Measurements from ENCODE around the gene ZNF724.
"Not testable (repeated sequence)": the region's sequence is repeated elsewhere in the genome, so short reads cannot be mapped to it uniquely, and the experiment has no call there.

GRCh38 chr19:23285326-23285725 lies 35.1 kb upstream of the ZNF724 start:
- not testable (repeated sequence) for TF ChIP-seq CREBL2 (CRISPR knock-in tag; IDR thresholded peaks at IDR 0.05; ENCODE audit: borderline replicate concordance); RAD51 (IDR thresholded peaks at IDR 0.05; ENCODE audit: borderline replicate concordance); POLR2A (IDR thresholded peaks at IDR 0.05; ENCODE audit: insufficient read depth in 1 of 2, low read depth in 2 of 2, low read length in 2 of 2); PHB2 (IDR thresholded peaks at IDR 0.05; ENCODE audit: partially characterized antibody); FOSL1 (CRISPR knock-in tag; IDR thresholded peaks at IDR 0.05; ENCODE audit: borderline replicate concordance); PAX8 (CRISPR knock-in tag; IDR thresholded peaks at IDR 0.05; ENCODE audit: borderline replicate concordance); USF2 (IDR thresholded peaks at IDR 0.05; ENCODE audit: low read depth, low read length); USF2 (CRISPR knock-in tag; IDR thresholded peaks at IDR 0.05; ENCODE audit: borderline replicate concordance); CHD2 (IDR thresholded peaks at IDR 0.05; ENCODE audit: low read depth, low read length); THAP9 (CRISPR knock-in tag; IDR thresholded peaks at IDR 0.05; ENCODE audit: borderline replicate concordance); ZNF569 (CRISPR knock-in tag; IDR thresholded peaks at IDR 0.05; ENCODE audit: borderline replicate concordance); ZNF670 (CRISPR knock-in tag; IDR thresholded peaks at IDR 0.05; ENCODE audit: borderline replicate concordance)
